ENCODE measurements around the gene FAF1.
"Not testable (repeated sequence)": the region's sequence is repeated elsewhere in the genome, so short reads cannot be mapped to it uniquely, and the experiment has no call there.

FAF1 gene

DNA sequence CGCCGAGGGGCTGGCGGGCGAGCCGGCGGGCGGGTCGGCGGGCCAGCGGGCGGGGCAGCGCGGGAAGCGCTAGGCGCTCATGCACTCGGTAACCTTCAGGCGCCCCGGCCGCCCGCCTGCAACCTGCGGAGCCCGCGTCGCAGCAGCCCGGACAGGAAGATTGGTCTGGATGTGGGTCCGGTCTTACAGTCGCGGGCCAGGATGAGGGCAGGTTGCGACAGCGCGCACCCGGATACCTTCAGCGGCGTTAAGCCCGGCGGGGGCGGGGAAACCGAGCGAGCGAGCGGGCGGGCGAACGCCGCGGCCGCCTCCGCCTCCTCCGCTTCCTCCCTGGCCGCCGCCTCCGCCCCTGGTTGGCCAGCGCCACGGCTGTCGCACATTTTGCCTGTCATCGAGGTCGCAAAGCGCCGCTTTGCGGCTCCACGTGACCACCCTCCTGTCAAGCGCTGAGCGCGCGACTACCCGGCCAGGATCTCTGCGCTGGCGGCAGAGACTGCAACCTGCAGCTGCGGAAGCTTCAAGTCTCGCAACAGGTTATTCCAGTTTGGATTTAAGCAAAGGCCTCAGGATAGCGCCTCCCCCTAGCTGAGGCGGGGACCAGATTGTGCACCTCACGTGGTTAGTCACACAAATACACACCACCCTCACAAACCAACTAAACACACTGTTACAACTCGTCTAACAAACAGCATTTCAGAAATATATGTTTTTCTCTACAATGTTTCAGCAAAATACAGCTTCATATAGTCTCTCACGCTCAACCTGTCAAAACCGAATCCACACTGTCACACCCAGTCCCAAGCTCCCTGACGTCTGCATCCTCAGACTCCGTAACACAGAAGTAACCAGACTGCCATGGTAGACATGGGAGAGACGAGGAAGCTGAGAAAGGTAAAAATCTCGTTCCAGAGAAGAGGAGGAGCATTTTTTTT, at the start of gene FAF1:
Gene FAF1, minus strand, starts transcription at position 355 of the 932 bp plus-strand sequence. CDS start 456 bp downstream, outside the sequence.
- peak; percentile 96 for DNase-seq (ENCODE audit: low spot score)

DNA sequence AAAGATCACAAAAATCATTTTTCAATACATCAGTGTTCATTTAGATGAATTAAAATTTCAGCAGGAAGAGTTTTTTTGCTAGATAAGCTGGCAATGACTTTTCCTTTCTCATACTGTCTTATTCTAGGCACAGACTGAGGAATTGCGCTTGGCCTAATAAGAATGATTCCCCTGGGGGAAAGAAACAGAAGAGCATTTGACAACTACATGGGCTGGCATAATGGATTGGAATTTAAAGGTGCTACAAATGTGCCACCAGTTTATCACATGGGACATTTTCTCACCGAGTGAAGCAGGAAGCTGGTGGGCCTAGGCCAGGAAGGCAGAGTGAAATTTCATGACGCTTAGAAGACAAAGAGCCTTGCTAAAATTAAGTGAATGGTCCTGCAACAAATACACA, 49.3 kb upstream of the FAF1 start:
- DNase-seq (ENCODE audit: low spot score): no peak

DNA sequence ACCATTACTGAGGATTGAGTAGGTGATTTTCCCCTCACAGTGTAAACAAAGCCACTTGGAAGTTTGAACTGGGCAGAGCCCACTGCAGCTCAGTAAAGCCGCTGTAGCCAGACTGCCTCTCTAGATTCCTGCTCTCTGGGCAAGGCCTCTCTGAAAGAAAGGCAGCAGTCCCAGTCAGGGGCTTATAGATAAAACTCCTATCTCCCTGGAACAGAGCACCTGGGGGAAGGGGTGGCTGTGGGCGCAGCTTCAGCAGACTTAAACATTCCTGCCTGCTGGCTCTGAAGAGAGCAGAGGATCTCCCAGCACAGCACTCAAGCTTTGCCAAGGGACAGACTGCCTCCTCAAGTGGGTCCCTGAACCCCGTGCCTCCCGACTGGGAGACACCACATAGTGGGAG, 45.5 kb upstream of the FAF1 start:
- not testable (repeated sequence) for DNase-seq (ENCODE audit: low spot score)

DNA sequence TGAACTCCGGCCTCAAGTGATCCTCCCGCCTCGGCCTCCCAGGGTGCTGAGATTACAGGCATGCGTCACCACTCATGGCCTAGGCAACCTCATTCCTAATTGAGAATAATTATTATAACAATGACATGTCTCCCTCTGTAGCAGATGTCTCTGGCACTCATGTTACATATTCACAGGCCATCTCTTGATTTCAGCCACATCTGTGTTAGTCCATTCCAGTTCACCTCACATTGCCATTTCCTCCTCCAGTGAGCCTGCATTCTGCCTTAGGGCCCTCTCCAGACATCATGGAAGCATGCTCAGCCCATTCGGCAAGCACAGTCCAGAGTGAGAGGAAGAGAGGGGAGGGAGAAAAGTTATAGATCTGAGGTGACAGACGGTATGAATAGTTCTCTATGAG, 42.4 kb upstream of the FAF1 start:
- DNase-seq (ENCODE audit: low spot score): no peak

DNA sequence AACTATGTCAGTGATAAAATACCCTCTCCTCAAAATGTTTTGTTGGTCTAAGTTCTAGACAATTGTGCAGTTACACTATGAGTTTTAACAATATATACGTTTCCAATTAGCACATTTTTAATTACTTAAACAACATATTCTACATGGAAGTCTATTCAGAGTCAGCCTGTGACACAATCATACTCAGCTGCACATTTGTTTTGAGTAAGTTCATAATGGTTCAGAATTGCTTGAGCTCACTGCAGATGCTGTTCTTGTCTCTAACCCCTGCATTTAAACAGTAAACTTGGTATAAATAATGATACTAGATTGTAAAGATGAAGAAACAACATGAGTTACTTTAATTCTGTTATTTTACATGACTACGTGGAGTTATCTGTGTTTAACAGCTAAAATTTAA, 40.6 kb upstream of the FAF1 start:
- no peak for DNase-seq (ENCODE audit: low spot score)

DNA sequence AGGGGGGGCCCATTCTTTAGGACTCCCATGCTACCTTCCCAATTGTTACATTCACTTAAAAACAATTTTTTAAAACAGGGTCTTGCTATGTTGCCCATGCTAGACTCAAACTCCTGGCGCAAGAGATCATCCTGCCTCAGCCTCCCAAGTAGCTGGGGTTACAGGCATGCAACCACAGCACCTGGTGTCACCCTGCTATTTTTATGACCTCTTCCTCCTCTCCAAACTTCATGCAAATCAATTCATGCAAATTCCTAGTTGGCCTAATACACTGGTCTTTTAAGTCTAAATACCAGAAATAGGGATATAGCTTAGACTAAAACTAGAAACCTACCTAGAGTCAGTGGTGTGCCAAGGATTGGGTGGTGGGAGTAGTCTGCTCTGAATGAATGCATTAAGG, 40.1 kb upstream of the FAF1 start:
- no peak for DNase-seq (ENCODE audit: low spot score)

DNA sequence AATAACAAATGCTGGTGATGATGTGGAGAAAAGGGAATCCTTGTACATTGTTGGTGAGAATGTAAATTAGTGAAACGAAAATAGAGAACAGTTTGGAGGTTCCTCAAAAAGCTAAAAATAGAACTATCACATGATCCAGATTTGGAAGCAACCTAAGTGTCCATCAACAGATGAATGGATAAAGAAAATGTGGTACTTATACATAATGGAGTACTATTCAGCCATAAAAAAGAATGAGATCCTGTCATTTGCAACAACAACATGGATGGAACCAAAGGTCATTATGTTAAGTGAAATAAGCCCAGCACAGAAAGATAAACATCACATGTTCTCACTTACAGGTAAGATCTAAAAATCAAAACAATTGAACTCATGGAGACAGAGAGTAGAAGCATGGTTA, 39.3 kb upstream of the FAF1 start:
- DNase-seq (ENCODE audit: low spot score): not testable (repeated sequence)

DNA sequence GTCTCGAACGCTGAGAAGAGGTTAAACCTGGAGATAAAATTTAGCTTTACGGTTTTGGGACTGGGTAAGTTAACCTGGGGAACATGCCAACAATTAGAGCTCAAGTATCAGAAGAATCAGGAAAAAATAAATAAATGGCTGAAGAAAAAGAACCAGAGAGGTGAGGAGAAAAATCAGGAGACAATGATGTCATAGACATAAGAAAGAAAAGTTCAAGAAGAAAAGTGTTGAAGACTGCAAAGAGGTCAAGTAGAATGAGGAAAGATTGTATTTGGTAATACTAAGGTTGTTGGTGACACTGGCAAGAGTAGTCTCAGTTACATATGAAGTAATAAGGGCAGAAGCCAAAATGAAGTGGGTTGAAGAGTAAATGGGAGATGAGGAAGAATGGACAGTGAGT, 36.0 kb upstream of the FAF1 start:
- no peak for DNase-seq (ENCODE audit: low spot score)

DNA sequence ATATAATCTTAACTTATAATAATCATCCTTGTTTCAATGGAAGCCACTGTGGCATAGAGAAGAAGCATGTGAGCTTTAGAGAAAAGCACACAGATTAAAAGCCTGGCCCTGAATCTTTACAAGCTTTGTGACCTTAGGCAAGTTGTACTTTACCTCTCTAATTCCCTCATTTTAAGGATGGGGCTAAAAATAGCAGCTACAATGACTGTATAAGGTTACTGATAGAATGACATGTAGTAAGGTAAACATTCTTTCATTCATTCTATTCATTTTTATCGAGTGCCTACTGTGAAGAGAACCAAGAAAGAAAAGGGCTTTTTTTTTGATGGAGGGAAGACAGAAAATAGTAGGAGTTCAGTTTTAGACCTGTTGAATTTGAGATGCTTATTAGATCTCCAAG, 35.6 kb upstream of the FAF1 start:
- DNase-seq (ENCODE audit: low spot score): no peak

DNA sequence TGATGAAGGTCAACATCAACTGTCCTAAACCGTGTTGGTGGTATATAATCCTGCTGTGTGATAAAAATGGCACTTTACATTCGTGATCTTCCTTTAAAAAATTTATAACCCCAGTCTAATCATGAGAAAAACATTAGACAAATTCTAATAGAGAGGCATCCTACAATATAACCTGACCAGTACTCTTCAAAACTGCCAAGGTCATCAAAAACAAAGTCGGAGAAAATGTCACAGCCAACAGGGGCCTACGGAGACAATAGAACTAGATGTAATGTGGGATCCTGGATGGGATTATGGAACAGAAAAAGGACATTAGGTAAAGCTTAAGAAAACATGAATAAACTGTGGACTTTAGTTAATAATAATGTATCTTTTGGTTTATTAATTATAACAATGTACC, 34.9 kb upstream of the FAF1 start:
- DNase-seq (ENCODE audit: low spot score): no peak

DNA sequence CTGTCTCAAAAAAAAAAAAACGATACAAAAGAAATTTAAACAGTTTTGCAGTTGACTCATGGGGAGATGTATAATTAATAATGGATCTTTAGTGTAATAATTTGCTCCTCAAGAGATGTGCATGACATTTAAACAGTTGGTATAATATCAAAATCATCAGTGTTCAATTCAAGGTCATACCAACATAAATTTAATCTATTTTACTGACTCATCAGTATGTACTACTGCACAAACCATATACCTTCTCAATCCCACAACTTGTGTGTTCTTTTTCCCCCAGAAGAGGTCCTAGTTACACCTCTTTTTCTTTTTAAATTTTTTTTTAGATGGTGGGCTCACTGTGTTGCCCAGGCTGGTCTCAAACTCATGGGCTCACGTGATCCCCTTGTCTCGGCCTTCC, 33.6 kb upstream of the FAF1 start:
- no peak for DNase-seq (ENCODE audit: low spot score)

DNA sequence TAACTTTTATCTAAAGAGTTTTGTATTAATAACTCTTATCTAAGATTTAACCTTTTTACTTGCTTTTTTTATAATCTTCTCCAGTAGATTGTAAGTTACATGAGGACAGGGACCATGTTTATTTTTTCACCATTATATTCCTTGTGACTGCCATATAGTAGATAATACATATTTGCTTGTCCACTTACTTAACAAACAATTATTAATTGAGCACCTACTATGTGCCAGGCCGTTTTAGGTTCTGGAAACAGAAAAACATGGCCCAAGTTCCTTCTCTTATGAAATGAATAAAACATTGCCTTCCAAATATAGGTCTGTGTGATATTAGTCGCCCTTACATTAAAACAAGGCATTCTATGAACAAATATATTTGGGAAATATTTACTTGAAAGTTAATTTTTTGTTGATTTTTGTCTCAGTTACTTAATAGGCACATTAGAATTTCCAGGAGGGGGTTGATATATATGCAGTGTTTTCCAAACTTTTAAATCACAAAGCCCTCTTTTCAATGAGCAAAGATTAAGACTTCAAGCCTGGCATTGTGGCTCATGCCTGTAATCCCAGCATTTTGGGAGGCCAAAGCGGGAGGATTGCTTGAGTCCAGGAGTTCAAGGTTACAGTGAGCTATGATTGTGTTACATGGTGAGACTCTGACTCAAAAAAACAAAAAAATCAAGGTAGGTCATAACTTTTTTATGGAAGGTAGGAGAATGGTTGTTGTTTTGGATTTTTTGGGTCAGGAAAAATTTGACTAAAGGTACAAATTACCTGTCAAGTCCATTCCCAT, 32.7 kb upstream of the FAF1 start:
- no peak for DNase-seq (ENCODE audit: low spot score)

DNA sequence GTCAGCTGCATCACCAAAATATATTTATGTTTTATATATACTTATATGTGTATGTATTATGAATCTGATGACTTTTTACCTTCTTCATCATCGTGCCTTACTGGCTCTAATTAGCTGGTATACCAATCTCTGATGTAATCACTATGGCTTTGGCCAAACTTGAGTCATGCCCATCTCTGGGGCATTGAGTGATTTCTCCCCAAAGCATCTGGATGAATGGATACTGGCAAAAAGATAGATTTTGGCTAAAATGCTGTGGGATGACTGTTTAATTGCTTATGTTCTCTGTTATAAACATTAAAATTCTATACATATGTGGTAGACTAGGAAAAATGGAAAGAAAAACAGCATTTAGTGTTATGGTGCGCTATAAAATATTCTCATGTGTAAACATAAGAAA, 29.6 kb upstream of the FAF1 start:
- DNase-seq (ENCODE audit: low spot score): no peak

DNA sequence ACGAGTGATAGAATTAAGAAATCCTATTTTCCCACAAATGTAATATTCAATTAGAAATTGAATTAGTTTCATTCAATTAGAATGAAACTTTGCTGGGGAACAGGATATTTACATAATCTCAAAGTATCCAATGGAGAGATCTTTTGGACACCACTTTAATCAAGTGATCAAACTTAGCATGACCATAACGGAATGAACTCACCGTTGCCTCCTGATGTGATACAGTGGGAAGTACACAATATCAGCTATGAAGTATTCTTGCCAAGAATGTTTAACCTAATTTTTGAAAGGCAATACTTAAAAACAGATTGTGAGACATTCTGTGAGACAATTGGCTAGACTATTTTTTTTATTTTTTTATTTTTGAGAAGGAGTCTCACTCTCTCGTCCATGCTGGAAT, 26.6 kb upstream of the FAF1 start:
- no peak for DNase-seq (ENCODE audit: low spot score)

DNA sequence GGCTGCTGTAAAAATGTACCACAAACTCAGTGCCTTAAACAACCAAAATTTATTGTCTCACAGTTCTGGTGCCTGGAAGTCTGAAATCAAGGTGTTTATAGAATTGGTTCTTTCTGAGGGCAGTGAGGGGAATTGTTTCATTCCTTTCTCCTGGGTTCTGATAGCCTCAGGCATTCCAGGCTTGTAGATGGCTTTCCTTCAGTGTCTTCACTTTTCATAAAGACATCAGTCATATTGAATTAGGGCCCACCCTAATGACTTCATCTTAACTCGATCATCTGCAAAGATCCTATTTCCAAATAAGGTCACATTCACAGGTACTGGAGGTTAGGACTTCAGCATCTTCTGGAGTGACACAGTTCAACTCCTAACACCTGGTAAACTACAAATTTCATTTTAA, 25.0 kb upstream of the FAF1 start:
- DNase-seq (ENCODE audit: low spot score): no peak

DNA sequence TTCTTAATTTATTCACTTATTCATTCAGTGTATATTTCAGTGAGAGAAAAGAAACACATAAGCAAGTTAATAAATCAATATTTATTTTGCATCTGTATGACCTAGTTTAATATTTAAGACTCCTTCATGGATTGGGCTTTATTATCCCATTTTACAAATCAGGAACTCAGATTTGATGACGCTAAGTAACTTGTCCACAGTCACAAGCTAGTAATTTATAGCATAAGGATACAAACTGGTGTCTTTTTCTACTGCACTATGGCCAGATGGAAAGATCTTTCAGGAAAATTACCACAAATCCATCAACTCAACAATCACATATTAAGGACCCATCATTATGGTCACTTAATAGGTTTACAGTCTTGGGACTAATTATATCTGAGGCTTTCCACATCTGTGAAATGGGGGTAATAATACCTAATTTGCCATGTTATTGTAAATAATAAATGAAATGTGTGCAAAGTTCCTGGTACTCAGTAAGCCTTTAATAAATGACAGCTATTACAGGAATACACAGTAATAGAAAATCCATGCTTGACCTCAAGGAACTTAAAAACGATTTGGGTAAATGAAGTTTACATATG, 23.2 kb upstream of the FAF1 start:
- no peak for DNase-seq (ENCODE audit: low spot score)

DNA sequence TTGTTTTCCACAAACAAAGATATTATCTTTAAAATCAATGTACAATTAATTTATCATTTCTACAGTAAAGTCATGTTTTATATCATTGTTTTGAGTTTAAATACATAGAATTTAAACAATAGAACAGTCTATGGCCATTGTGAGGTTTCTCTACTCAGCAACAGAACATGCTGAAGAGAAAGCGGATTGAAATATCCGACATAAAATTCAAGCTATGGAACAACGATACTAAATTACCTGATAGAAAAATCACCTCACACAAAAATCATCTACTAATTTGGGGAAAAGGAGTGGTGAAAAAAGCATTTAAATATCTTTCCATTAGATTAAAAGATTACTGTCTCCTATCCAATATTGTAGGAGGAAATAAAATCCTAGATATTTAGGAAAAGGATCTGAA, 22.5 kb upstream of the FAF1 start:
- DNase-seq (ENCODE audit: low spot score): no peak

DNA sequence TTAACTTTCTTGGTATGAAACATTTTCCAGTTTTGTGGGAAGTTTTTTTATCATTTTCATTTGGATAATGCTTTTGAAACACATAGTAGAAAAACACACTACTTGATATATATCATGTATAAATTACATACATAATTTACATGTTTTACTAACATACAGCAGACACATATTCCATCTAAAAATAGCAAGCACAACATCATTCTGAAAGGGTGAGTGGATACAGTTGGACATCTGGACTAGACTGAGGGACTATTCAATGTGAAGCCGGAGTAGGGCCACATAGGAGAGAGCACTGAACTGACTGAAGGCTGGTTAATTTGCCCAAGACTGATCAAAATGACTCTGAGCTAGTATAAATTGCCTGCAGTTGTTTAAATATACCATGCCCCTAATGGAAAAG, 21.7 kb upstream of the FAF1 start:
- no peak for DNase-seq (ENCODE audit: low spot score)

DNA sequence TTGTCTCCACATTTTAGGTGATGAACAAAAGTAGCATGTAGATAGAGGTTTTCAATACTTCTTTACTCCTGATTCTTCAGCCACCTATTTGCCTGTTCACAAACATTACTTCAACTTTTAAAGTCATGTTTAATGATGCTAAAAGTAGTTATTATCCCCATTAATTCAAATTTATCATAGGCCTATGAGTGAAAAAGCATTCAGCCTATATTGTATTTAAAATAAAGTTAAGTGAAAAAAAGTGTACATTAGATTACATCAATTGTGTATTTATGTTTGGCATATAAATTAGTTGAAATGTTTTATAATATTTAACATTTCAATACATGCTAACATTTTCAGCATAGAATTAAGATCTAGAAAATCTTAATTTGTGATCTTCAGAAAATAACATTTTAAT, 20.4 kb upstream of the FAF1 start:
- DNase-seq (ENCODE audit: low spot score): no peak

DNA sequence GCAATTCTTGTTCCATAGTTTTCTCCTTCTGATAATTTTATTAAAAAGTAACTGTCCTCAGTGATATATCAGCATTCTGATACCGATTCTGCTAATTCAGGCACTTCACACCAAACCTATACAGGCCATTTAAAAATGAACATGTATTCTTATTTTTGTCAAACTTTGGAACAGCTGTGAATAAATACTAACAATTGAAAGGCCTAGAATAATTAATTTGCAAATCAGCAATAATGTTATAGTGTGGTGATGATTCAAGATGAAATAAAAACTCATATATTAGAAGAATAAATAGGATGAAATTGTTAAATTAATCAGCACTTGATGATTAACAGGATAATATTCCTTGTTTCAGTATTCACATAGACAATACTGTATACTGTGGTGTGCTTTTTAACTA, 19.9 kb upstream of the FAF1 start:
- DNase-seq (ENCODE audit: low spot score): no peak

DNA sequence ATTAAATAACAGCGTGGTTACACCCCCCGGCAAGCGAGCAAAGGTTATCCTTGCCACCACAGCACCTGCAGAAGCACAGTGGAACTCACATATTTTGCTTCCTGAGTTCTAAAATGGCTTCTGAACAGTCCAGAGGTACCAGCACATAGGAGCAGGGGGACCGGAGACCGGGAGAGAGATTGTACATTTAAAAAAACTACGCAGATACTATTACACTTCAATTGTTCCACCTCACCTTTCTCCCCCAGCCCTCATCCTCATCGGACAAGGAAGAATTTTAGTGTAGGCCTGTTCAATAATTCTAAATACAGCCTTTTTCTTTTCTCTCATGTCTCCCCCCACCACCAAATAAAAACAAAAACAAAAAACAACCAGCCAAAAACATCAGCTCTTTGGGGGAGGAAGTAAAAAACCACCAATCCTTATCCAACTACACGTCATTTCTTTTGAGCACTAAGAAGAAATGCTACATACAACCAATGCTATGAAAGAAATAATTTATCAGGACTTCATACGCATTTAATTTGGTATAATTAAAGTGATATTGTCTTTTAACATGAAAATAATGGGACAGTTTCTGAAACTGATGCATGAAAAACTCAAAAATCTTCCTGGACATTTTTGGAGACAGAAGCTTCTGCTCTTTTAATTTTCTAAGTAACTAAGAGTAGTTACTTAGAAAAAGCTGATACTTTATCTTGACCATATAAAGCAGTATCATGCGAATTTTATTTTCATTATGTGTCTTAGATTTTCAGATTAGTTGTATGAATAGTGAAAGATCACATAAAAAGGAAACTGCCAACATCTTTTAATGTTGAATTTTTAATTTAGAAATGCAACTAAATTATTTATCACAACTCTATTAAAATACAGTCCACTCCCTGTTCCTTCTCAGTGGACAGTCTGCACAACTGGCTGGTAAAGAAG, 19.1 kb upstream of the FAF1 start:
- peak; percentile 88 for DNase-seq (ENCODE audit: low spot score)

All from SW480 (cell line).